ENCODE measurements around the gene CALN1.

DNA sequence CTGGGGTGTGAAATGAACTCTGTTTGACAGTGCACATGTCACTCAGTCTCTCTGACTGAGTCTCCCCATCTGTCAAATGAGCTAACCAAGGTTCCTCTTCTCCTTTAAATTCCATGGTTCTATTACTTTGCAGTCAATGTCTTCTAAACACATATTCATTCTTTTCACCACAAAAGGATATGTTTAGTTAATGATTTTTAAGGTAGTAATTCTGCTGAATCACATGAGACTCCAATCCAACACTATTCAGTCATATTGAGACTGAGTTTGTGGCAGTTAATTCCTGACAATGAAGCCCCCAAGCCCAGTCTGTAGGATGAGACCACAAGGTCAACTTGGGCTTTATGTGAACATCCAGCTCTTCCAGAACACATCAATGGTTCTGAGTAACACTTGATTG, 85.3 kb downstream of the CALN1 start:
- TF ChIP-seq EP300 (IDR thresholded peaks at IDR 0.05) (no peak), POLR2A (IDR thresholded peaks at IDR 0.05) (no peak)
